ENCODE results near the gene C19orf38. TPM values are rescaled to one million over a fixed set of nuclear protein-coding genes. Genes with fewer than 3 reads are reported as not detected.

C19orf38 gene
- total and polyA plus RNA-seq, 9 of the 15 experiments (the other 6 are each of a cell fraction or from before 2014, with no cell fraction given) = 0.14 to 0.18 TPM; not detected in 7

DNA sequence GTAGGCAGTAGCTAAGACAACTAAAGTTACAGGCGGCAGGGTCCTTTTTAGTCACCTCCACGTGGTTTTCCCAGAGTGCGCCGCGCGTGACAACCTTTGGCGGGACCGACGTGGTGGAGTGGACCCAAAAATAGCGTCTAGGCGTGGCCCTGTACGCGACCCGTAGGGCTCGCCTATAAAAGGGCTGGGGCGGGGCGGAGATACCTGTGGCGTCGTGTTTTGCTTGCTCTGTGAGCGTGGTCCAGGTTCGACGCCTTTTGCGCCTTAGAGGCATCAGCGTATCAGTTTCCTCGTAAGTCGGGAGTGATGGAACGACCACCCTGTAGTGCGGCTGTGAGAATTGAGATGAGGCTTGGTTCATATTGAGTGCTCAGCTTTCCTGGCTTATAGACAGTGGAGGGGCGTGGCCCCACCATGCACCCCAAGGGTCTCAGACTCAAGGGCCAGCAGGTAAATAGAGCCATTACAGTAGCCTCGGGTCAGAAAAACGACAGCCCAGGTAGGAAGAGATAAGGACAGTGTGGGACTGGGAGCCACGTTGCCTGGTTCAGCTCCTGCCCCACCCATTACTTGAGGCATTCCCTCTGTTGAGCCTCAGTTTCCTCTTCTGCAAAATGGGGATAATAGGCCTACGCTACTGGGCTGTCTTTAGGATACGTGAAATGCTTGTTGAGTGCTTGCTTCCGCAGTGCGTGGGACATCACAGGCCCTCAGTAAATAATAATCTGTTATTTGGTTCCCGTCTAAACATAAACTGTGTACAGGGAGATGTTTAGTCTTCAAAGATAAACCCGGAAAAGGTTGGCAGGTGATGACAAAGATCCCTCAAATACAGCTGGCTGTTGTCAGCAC, 11.5 kb upstream of the C19orf38 start (continued):
- TF ChIP-seq, protein P1, sequence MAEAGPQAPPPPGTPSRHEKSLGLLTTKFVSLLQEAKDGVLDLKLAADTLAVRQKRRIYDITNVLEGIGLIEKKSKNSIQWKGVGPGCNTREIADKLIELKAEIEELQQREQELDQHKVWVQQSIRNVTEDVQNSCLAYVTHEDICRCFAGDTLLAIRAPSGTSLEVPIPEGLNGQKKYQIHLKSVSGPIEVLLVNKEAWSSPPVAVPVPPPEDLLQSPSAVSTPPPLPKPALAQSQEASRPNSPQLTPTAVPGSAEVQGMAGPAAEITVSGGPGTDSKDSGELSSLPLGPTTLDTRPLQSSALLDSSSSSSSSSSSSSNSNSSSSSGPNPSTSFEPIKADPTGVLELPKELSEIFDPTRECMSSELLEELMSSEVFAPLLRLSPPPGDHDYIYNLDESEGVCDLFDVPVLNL (CRISPR knock-in tag; IDR thresholded peaks at IDR 0.05; ENCODE audit: low read depth) = peak; percentile 92
- TF ChIP-seq SREBF1 (IDR thresholded peaks at IDR 0.05; ENCODE audit: borderline replicate concordance, low read depth, low read length) (no peak), RFX7 (CRISPR knock-in tag; IDR thresholded peaks at IDR 0.05) (no peak), TCF7 (IDR thresholded peaks at IDR 0.05; ENCODE audit: borderline replicate concordance) (no peak), SMARCE1 (IDR thresholded peaks at IDR 0.05) (peak; percentile 40; the same call in 1 of the 2 replicates), ASH1L (IDR thresholded peaks at IDR 0.05; ENCODE audit: borderline replicate concordance, low read depth, partially characterized antibody) (peak; percentile 79), ARHGAP35 (IDR thresholded peaks at IDR 0.05; ENCODE audit: partially characterized antibody) (no peak), ZNF445 (CRISPR knock-in tag; IDR thresholded peaks at IDR 0.05; ENCODE audit: low read depth) (peak; percentile 73), ZNF589 (CRISPR knock-in tag; IDR thresholded peaks at IDR 0.05; ENCODE audit: low read depth) (peak; percentile 96), NCOR1 (IDR thresholded peaks at IDR 0.05) (no peak), L3MBTL2 (IDR thresholded peaks at IDR 0.05) (peak; percentile 100), ZNF121 (CRISPR knock-in tag; conservative IDR thresholded peaks at IDR 0.05) (peak; percentile 26; the same call in 1 of the 2 replicates), MCM5 (IDR thresholded peaks at IDR 0.05; ENCODE audit: low read depth) (no peak), MYNN (IDR thresholded peaks at IDR 0.05) (no peak; the same call in 1 of the 2 replicates), MYNN (CRISPR knock-in tag; IDR thresholded peaks at IDR 0.05) (no peak), TAF9B (IDR thresholded peaks at IDR 0.05; ENCODE audit: partially characterized antibody) (no peak), BDP1 (IDR thresholded peaks at IDR 0.05; ENCODE audit: insufficient read depth, insufficient read length) (no peak), CBX3 (IDR thresholded peaks at IDR 0.05; ENCODE audit: borderline replicate concordance in 1 of 2, low read length in 2 of 2) (peak in 1 of 2 experiments; percentile 99; a peak in 2 of 3 replicates), ZNF584 (CRISPR knock-in tag; IDR thresholded peaks at IDR 0.05; ENCODE audit: low read depth) (peak; percentile 97), ARID2 (IDR thresholded peaks at IDR 0.05) (no peak), SIX5 (IDR thresholded peaks at IDR 0.05; ENCODE audit: borderline replicate concordance in 1 of 2, insufficient read depth in 1 of 2, low read depth in 1 of 2, low read length in 2 of 2) (no peak)
- TF ChIP-seq, protein P2, sequence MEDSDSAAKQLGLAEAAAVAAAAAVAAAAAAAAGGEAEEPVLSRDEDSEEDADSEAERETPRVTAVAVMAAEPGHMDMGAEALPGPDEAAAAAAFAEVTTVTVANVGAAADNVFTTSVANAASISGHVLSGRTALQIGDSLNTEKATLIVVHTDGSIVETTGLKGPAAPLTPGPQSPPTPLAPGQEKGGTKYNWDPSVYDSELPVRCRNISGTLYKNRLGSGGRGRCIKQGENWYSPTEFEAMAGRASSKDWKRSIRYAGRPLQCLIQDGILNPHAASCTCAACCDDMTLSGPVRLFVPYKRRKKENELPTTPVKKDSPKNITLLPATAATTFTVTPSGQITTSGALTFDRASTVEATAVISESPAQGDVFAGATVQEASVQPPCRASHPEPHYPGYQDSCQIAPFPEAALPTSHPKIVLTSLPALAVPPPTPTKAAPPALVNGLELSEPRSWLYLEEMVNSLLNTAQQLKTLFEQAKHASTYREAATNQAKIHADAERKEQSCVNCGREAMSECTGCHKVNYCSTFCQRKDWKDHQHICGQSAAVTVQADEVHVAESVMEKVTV (CRISPR knock-in tag; IDR thresholded peaks at IDR 0.05) = no peak; the same call in 1 of the 2 replicates
- TF ChIP-seq, protein P3, sequence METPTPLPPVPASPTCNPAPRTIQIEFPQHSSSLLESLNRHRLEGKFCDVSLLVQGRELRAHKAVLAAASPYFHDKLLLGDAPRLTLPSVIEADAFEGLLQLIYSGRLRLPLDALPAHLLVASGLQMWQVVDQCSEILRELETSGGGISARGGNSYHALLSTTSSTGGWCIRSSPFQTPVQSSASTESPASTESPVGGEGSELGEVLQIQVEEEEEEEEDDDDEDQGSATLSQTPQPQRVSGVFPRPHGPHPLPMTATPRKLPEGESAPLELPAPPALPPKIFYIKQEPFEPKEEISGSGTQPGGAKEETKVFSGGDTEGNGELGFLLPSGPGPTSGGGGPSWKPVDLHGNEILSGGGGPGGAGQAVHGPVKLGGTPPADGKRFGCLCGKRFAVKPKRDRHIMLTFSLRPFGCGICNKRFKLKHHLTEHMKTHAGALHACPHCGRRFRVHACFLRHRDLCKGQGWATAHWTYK (CRISPR knock-in tag; IDR thresholded peaks at IDR 0.05) = peak; percentile 88
- TF ChIP-seq, protein P4, sequence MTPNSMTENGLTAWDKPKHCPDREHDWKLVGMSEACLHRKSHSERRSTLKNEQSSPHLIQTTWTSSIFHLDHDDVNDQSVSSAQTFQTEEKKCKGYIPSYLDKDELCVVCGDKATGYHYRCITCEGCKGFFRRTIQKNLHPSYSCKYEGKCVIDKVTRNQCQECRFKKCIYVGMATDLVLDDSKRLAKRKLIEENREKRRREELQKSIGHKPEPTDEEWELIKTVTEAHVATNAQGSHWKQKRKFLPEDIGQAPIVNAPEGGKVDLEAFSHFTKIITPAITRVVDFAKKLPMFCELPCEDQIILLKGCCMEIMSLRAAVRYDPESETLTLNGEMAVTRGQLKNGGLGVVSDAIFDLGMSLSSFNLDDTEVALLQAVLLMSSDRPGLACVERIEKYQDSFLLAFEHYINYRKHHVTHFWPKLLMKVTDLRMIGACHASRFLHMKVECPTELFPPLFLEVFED (CRISPR knock-in tag; conservative IDR thresholded peaks at IDR 0.05) = 0 out of 2 replicates have a peak, but pooled peaks have one; percentile 45

Measured in K562 (cell line).